COR-L47 (cell line): ENCODE results near the gene MLLT3.

ENCODE experiments used
- DNase-seq: peaks from one replicate; lab custom pipeline; 2025; lab: John Stamatoyannopoulos, UW

The MLLT3 gene

GRCh38 chr9:20379804-20380225, 242.5 kb downstream of the MLLT3 start:
- DNase-seq = no peak

GRCh38 chr9:20378851-20379250, 243.4 kb downstream of the MLLT3 start:
- no peak for DNase-seq

DNA sequence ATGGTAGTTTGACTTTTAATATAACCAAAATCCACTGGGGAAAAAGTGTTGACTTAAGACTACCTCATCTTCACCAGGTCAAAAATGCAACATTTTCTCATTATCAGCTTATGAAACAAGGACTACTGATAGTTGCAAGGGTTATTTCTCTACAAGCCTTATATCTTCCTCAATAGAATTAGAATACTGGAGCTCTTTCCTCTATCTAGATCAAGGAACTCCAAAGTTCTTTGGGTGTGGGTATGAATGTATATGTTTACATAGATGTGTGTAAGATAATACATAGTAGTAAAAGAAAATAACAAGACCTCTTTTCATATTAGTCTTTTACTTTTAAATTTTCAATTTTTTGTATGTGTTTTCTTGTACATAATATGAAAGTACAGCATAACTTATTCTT, 244.5 kb downstream of the MLLT3 start:
- DNase-seq = no peak

GRCh38 chr9:20376731-20377375, 245.4 kb downstream of the MLLT3 start:
- no peak for DNase-seq

- no peak for DNase-seq
Measured at GRCh38 chr9:20376042-20376441, 246.3 kb downstream of the MLLT3 start.

DNA sequence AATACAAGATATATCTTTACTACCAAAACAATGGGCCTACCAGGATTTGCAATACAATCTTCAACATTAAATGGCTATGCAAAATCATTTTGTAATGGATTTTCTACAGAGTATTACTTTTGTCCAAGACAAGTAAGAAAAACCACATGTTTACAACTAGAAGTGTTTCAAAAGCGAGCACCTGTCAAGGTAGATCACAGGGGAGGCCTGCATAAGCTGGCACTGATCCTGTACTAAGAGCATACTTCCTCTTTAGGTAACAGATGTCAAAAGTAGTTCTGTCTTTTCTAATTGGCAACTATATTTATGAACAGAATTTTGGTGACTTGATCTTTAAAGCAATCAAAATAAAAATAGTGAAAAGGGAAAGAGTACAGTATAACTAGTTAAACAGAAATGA, 249.0 kb downstream of the MLLT3 start:
- DNase-seq = no peak

DNA sequence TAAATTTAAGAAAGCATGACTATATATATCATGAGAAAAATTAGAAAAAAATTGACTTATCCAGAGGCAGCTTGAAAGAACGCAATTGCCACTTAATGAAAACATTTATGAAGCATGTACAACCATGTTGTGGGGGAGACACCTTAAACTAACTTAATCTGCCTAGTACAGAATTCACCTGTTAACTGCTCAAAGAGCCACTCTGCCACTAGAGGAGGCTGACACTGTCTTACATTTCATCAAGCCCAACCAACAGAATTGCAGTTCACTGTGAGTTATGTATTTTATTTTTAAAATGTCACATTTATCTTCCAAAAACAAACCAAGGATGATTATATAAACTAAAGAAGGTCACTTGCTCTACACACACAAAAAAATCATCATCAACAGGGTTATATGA, 252.9 kb downstream of the MLLT3 start:
- DNase-seq = no peak

DNA sequence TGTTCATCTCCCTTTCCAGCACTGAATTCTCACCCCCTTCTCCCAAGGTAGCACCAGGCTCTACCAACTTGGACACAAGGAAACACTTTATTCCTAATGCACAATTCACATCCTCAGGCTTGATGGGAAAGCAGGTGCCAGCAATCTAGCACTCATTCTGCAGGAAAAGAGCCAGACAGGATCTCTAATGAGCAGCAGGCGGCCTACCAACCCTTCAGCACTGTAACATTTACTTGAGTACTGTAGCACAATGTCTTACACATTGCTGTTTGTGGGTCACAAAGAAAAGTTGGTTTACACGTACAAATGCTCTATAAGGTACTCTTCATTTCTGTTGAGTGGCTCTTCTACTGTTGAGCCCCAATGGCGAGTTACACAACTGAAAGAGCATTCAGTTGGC, 254.4 kb downstream of the MLLT3 start:
- no peak for DNase-seq

DNA sequence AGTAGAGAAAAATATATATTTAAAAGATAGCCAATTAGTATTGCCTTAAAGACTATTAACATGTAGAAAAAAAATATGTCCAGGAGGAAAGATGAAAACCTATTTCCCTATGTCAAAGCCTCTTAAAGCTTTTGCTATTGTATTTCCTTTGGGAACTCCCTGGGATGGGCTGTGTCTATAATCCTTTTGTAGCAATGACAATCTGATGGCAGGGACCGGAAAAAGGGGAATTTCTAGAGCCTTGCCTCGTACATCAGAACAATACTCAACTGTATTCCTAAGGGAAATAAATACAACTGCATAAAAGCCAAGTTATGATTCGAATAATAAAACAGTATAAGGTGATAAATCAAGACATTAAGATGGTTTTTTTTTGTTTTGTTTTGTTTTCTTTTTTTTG, 257.3 kb downstream of the MLLT3 start:
- no peak for DNase-seq

- no peak for DNase-seq
Measured at GRCh38 chr9:20363233-20363632, 259.1 kb downstream of the MLLT3 start.

- no peak for DNase-seq
Measured at GRCh38 chr9:20361656-20362570, 260.4 kb downstream of the MLLT3 start.

DNA sequence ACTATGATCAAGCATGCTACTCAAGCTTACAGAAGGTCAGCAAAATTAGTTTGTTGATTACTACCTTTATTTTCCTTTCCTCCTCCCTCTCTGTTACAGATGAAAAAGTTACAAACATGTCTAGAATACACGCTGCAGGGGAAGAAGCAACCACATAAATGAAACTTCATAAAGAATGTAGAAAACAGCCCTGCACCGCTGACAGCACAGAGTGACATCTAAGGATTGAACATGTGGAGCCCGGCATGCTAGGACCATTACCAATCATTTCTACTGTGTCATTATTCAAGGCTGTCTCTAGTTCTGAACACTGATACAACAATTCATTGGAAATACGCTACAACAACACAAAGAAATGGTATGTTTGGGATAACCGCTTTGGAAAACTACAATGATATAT, 261.1 kb downstream of the MLLT3 start:
- no peak for DNase-seq

DNA sequence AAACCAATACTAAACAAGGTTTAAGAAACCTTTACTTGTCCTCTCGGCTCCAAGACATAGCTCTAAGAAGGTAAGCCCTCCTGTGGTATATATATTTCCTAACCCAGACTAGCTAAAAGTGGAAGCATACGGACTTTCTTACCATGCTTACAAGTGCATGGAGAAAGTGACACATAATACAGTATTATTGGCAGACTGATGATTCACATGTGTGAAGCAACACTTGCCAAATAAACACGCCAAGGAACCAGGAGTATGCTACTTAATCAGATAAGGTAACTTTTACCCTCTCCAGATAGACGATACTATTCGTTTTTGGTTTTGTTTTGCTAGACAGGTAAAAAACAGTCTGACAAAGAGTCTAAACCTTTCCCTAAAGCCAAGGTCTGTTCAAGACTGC, 264.1 kb downstream of the MLLT3 start:
- no peak for DNase-seq

- no peak for DNase-seq
Measured at GRCh38 chr9:20357037-20357432, 265.3 kb downstream of the MLLT3 start.

GRCh38 chr9:20356403-20357036, 265.8 kb downstream of the MLLT3 start:
- peak; percentile 58 for DNase-seq

GRCh38 chr9:20355022-20355421, 267.3 kb downstream of the MLLT3 start:
- no peak for DNase-seq

GRCh38 chr9:20353931-20354652, 268.2 kb downstream of the MLLT3 start:
- no peak for DNase-seq

DNA sequence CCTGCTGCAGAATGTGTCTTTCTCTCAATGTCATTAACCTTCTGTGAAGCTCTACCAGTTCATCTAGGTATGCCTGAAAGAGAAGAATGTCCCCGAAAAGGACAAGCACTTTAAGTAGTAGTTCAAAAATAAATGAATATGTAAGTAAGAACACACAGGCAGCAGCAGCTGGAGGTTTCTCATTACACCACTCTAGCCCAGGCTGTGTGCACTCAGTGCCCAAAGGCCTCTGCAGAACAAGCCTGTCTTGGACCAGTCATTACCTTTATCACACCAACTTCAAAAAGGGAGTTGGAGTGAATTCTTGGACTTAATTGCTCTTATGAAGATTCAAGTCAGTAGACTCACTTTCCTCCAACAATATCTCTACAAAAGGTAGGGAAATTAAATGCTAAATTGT, 268.8 kb downstream of the MLLT3 start:
- DNase-seq = no peak

GRCh38 chr9:20352591-20352990, 269.7 kb downstream of the MLLT3 start:
- no peak for DNase-seq

DNA sequence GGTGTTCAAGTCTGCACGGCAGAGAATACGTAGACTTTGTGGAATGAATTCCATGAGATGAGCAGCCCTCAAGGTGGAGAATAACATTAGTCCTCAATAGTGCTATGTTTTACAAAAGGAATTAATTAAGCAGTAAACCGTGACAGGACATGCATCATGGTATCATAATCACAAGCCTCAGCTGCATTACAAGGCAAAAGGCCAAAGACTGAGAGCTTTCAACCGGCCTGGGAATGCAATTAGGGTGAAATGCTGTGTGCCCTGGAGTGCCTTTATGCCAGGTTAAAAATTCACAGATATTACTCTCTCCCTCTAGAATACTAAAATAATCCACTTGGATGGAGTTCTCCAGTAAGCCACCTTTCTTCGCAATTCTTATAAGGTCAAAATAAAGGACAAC, 270.6 kb downstream of the MLLT3 start:
- no peak for DNase-seq

- no peak for DNase-seq
Measured at GRCh38 chr9:20349568-20349967, 272.7 kb downstream of the MLLT3 start.

- DNase-seq = no peak
Measured at GRCh38 chr9:20343325-20343724, 279.0 kb downstream of the MLLT3 start.
